SK-N-SH (cell line): ENCODE results near the gene RBMS3. TPM values are rescaled to one million over a fixed set of nuclear protein-coding genes. Genes with fewer than 3 reads are reported as not detected.

ENCODE experiments used
- CTCF ChIA-PET: fragments of 300-600, 350-600 bp; formaldehyde crosslinking; extraction: SDS; loops from one replicate; lab custom pipeline; 2021; lab: Yijun Ruan, JAX
- POLR2A ChIA-PET: fragments of 350-600 bp; sonication (Branson Sonifier 250); formaldehyde crosslinking; extraction: SDS; loops from one replicate; lab custom pipeline; 2020; ENCODE audit warnings: antibody characterized with exemption, inconsistent platforms; lab: Yijun Ruan, JAX
- DNase-seq: peaks from one replicate; pipeline ENCODE4 v3.0.0; 2012
- H2AFZ ChIP-seq: fragments of 200-600 bp; sonication (generic); 2 replicates; pipeline ENCODE4 v1.8.1; 2016; ENCODE audit warnings: antibody characterized with exemption, mild to moderate bottlenecking, low read depth
- H3F3A ChIP-seq: fragments of 200-600 bp; sonication (generic); replicated peaks from 2 replicates; pipeline ENCODE3; 2016; ENCODE audit warnings: antibody characterized with exemption, mild to moderate bottlenecking; ENCODE audit not compliant: insufficient read depth
- H3K27ac ChIP-seq, 2 experiments: fragments of 200-500 bp in 1 of 2; fragments of 200-600 bp in 1 of 2; sonication (Bioruptor generic) in 1 of 2; sonication (generic), shearing (Covaris generic) in 1 of 2; 2 replicates each; pipeline versions ENCODE4 v1.5.1 to v1.6.1; 2014 to 2016; ENCODE audit warnings: low read depth in 2 of 2, inconsistent platforms in 1 of 2, low read length in 1 of 2, mild to moderate bottlenecking in 1 of 2, mixed read lengths in 1 of 2
- H3K27me3 ChIP-seq: fragments of 200-600 bp; sonication (generic), shearing (Covaris generic); 2 replicates; pipeline ENCODE4 v1.6.1; 2016; ENCODE audit warnings: mixed run types; ENCODE audit not compliant: insufficient read depth
- H3K36me3 ChIP-seq, 2 experiments: fragments of 200-500 bp in 1 of 2; fragments of 200-600 bp in 1 of 2; sonication (Bioruptor generic) in 1 of 2; sonication (generic) in 1 of 2; replicated peaks in 1 of 2; 2 replicates each; pipeline versions ENCODE3 to v1.5.1; 2014 to 2016; ENCODE audit warnings: low read length in 1 of 2, mild to moderate bottlenecking in 1 of 2; ENCODE audit not compliant: insufficient read depth in 2 of 2, control insufficient read depth in 1 of 2
- H3K4me1 ChIP-seq, 2 experiments: fragments of 200-500 bp in 1 of 2; fragments of 200-600 bp in 1 of 2; sonication (Bioruptor generic) in 1 of 2; sonication (generic), shearing (Covaris generic) in 1 of 2; 2 replicates each; pipeline versions ENCODE4 v1.5.1 to v1.6.1; 2014 to 2016; ENCODE audit warnings: low read depth in 1 of 2, low read length in 1 of 2, mixed run types in 1 of 2; ENCODE audit not compliant: insufficient read depth in 2 of 2, control insufficient read depth in 1 of 2
- H3K4me2 ChIP-seq: fragments of 200-600 bp; sonication (generic), shearing (Covaris generic); 2 replicates; pipeline ENCODE4 v1.6.1; 2017; ENCODE audit warnings: mixed run types
- H3K4me3 ChIP-seq, 2 experiments: fragments of 200-500 bp in 1 of 2; fragments of 200-600 bp in 1 of 2; sonication (Bioruptor generic) in 1 of 2; sonication (generic), shearing (Covaris generic) in 1 of 2; 2 replicates each; pipeline versions ENCODE4 v1.5.1 to v1.8.1; 2014 to 2016; ENCODE audit warnings: low read depth in 2 of 2, inconsistent platforms in 1 of 2, low read length in 1 of 2, mild to moderate bottlenecking in 1 of 2, mixed read lengths in 1 of 2, moderate library complexity in 1 of 2
- H3K79me2 ChIP-seq: fragments of 200-600 bp; sonication (generic); 2 replicates; pipeline ENCODE4 v1.8.1; 2017; ENCODE audit warnings: mild to moderate bottlenecking; ENCODE audit not compliant: insufficient read depth
- H3K9ac ChIP-seq: fragments of 200-600 bp; sonication (generic); 2 replicates; pipeline ENCODE4 v1.6.1; 2017; ENCODE audit warnings: mixed run types
- H3K9me2 ChIP-seq: fragments of 200-600 bp; sonication (generic); 2 replicates; pipeline ENCODE4 v1.6.1; 2017; ENCODE audit warnings: mixed run types
- H3K9me3 ChIP-seq: fragments of 200-600 bp; sonication (generic); 2 replicates; pipeline ENCODE4 v1.6.1; 2017; ENCODE audit warnings: mixed run types, mild to moderate bottlenecking, moderate library complexity
- H4K20me1 ChIP-seq: fragments of 200-600 bp; sonication (generic); 2 replicates; pipeline ENCODE4 v1.6.1; 2017; ENCODE audit warnings: mild to moderate bottlenecking, mixed run types; ENCODE audit not compliant: insufficient read depth
- FOSL2 ChIP-seq: IDR thresholded peaks from 2 replicates; pipeline ENCODE4 v1.4.0; 2012; ENCODE audit warnings: low read depth, mild to moderate bottlenecking, moderate library complexity, borderline replicate concordance
- FOXJ3 ChIP-seq: sonication (generic); formaldehyde crosslinking; IDR thresholded peaks from 2 replicates; pipeline ENCODE4 v1.5.1; 2020; ENCODE audit warnings: mild to moderate bottlenecking, missing genetic modification reagents
- GATA2 ChIP-seq: sonication (generic); formaldehyde crosslinking; IDR thresholded peaks from 2 replicates; pipeline ENCODE4 v1.5.0; 2020; ENCODE audit warnings: mild to moderate bottlenecking, missing genetic modification reagents
- IRF3 ChIP-seq: fragments of 150-350 bp; IDR thresholded peaks from 2 replicates; pipeline ENCODE4 v1.6.1; 2016; ENCODE audit warnings: mild to moderate bottlenecking, low read depth, low read length
- JUND ChIP-seq: IDR thresholded peaks from 2 replicates; pipeline ENCODE4 v1.4.0; 2012
- MAX ChIP-seq: IDR thresholded peaks from 2 replicates; pipeline ENCODE4 v1.4.0; 2012; ENCODE audit warnings: low read depth
- MEF2A ChIP-seq: IDR thresholded peaks from 2 replicates; pipeline ENCODE4 v1.4.0; 2012; ENCODE audit warnings: low read depth, borderline replicate concordance
- NFIC ChIP-seq: IDR thresholded peaks from 2 replicates; pipeline ENCODE4 v1.4.0; 2012; ENCODE audit warnings: borderline replicate concordance
- POLR2AphosphoS5 ChIP-seq: IDR thresholded peaks from 2 replicates; pipeline ENCODE4 v1.6.1; 2012; ENCODE audit warnings: low read depth, low read length
- RFX5 ChIP-seq: IDR thresholded peaks from 2 replicates; pipeline ENCODE4 v1.6.1; 2012; ENCODE audit warnings: mild to moderate bottlenecking, improper control_type of control experiment, low read length
- RXRA ChIP-seq: IDR thresholded peaks from 2 replicates; pipeline ENCODE4 v1.4.0; 2012; ENCODE audit warnings: low read depth, mild to moderate bottlenecking, borderline replicate concordance
- SIN3A ChIP-seq: IDR thresholded peaks from 2 replicates; pipeline ENCODE4 v1.6.1; 2012; ENCODE audit warnings: low read depth, mild to moderate bottlenecking, low read length, moderate library complexity, borderline replicate concordance
- SMC3 ChIP-seq: IDR thresholded peaks from 2 replicates; pipeline ENCODE4 v1.6.1; 2012; ENCODE audit warnings: low read depth, low read length, improper control_type of control experiment
- TCF12 ChIP-seq: IDR thresholded peaks from 2 replicates; pipeline ENCODE4 v1.4.0; 2012
- YY1 ChIP-seq: IDR thresholded peaks from 2 replicates; pipeline ENCODE4 v1.4.0; 2012; ENCODE audit warnings: low read depth, mild to moderate bottlenecking
- ZBTB33 ChIP-seq: IDR thresholded peaks from 2 replicates; pipeline ENCODE4 v1.4.0; 2012; ENCODE audit warnings: low read depth, borderline replicate concordance
- WGBS: methylation state at CpG from one replicate; pipeline ENCODE4 v1.1.6; 2017; ENCODE audit warnings: low lambda C conversion rate; 5-methylcytosine and 5-hydroxymethylcytosine counted together
- polyA plus RNA-seq, 3 experiments: library from polyadenylated mRNA; depleted of rRNA; stranded (reverse); fragments of >200 nt; gene quantifications; 2 replicates each; pipeline ENCODE4 v1.2.3, GENCODE V29; 2012

Gene RBMS3
- polyA plus RNA-seq, 1 of the 3 experiments (the other 2 are of a cell fraction): 8.2 TPM

GRCh38 chr3:29696311-29696710 is 415.4 kb downstream of the RBMS3 start:
- Histone ChIP-seq H3K9ac (no peak overlapping the region), H3K27ac (peak overlapping the region; percentile 85 to 94), H3K79me2 (peaks cover 25% of the 10 kb centered on the region; the same call in 1 of the 2 replicates), H3K36me3 (peaks cover 26 to 30% of the 10 kb centered on the region in 2 experiments), H3K4me1 (peaks cover 9 to 44% of the 10 kb centered on the region in 2 experiments), H3K9me2 (no peaks in the 10 kb centered on the region), H3K27me3 (no peaks in the 10 kb centered on the region), H2AFZ (no peak overlapping the region), H3K4me2 (no peak overlapping the region), H3K4me3 (no peak overlapping the region), H4K20me1 (no peaks in the 10 kb centered on the region), H3F3A (peaks cover 40% of the 10 kb centered on the region), H3K9me3 (no peaks in the 10 kb centered on the region)
- POLR2A ChIA-PET: no interaction called here
- CTCF ChIA-PET: interaction anchor here (0.7 to 1.8 kb wide), 3 partner anchors 16 to 346 kb away, joined by 3 to 4 read pairs (median 3); no protein-coding TSS in a partner anchor
- TF ChIP-seq NFIC (no peak), MEF2A (no peak), FOXJ3 (no peak), YY1 (no peak), RFX5 (no peak), SMC3 (no peak), RXRA (no peak), SIN3A (no peak), IRF3 (no peak)
- 86% methylated on average over 2 of the region's 2 CpGs for WGBS
- no peak for DNase-seq

GRCh38 chr3:29697989-29698388 is 417.1 kb downstream of the RBMS3 start:
- peaks cover 30 to 33% of the 10 kb centered on the region in 2 experiments for H3K36me3 ChIP-seq
- no peak for DNase-seq
- CTCF ChIA-PET: interaction anchor here (1.2 kb wide), 1 partner anchor 10 kb away, joined by 4 read pairs; no protein-coding TSS in a partner anchor
- TF ChIP-seq TCF12 (0 out of 2 replicates have a peak, but pooled peaks have one; percentile 7), FOSL2 (no peak), MEF2A (peak; percentile 58; the same call in 1 of the 2 replicates)
- H3K4me1 ChIP-seq: peaks cover 9 to 38% of the 10 kb centered on the region in 2 experiments
- no peaks in the 10 kb centered on the region for H4K20me1 ChIP-seq
- H3K9me2 ChIP-seq: no peaks in the 10 kb centered on the region
- no peaks in the 10 kb centered on the region for H3K27me3 ChIP-seq
- H3K9me3 ChIP-seq: no peaks in the 10 kb centered on the region
- peaks cover 19% of the 10 kb centered on the region; the same call in 1 of the 2 replicates for H3K79me2 ChIP-seq
- H3K4me2 ChIP-seq: no peak overlapping the region
- peak overlapping the region; percentile 29 to 47 for H3K27ac ChIP-seq
- peaks cover 36% of the 10 kb centered on the region for H3F3A ChIP-seq
- 93% methylated on average over 2 of the region's 2 CpGs for WGBS
- POLR2A ChIA-PET: no interaction called here
- peak overlapping the region; percentile 15; the same call in 1 of the 2 replicates for H3K9ac ChIP-seq
- no peak overlapping the region for H3K4me3 ChIP-seq
- H2AFZ ChIP-seq: no peak overlapping the region

GRCh38 chr3:29700256-29700655 is 419.4 kb downstream of the RBMS3 start:
- TF ChIP-seq IRF3: no peak
- no peak for TF ChIP-seq ZBTB33
- no peak for TF ChIP-seq SIN3A
- no peak for TF ChIP-seq NFIC
- no peak for TF ChIP-seq POLR2AphosphoS5
- TF ChIP-seq MAX: no peak
- no peak for TF ChIP-seq GATA2 (CRISPR knock-in tag)
- no peak for TF ChIP-seq JUND
- peaks cover 0 to 22% of the 10 kb centered on the region in 2 experiments for H3K4me1 ChIP-seq
- no peak overlapping the region for H2AFZ ChIP-seq
- no peak overlapping the region for H3K4me3 ChIP-seq
- no peaks in the 10 kb centered on the region for H3K9me2 ChIP-seq
- no peak overlapping the region for H3K27ac ChIP-seq
- no peak for DNase-seq
- no peak overlapping the region for H3K4me2 ChIP-seq
- H3K79me2 ChIP-seq: peaks cover 17% of the 10 kb centered on the region; the same call in 1 of the 2 replicates
- peaks cover 13% of the 10 kb centered on the region for H3F3A ChIP-seq
- 93% methylated on average over 2 of the region's 2 CpGs for WGBS
- CTCF ChIA-PET: no interaction called here
- no peaks in the 10 kb centered on the region for H3K27me3 ChIP-seq
- no peaks in the 10 kb centered on the region for H3K9me3 ChIP-seq
- POLR2A ChIA-PET: no interaction called here
- no peak overlapping the region for H3K9ac ChIP-seq
- peaks cover 34 to 35% of the 10 kb centered on the region in 2 experiments for H3K36me3 ChIP-seq
- no peaks in the 10 kb centered on the region for H4K20me1 ChIP-seq
